HG03108 (cell line): ENCODE data around the gene CGAS.
"Not testable (repeated sequence)": the region's sequence is repeated elsewhere in the genome, so short reads cannot be mapped to it uniquely, and the experiment has no call there.

ENCODE experiments used
- ATAC-seq: cut with Tn5 transposase; IDR thresholded peaks from one replicate; pipeline ENCODE4 v1.9.1; 2021; ENCODE audit warnings: moderate library complexity; ENCODE audit not compliant: unreplicated experiment

Gene CGAS

GRCh38 chr6:73400656-73401055, 51.4 kb downstream of the CGAS start:
- ATAC-seq: no peak

- no peak for ATAC-seq
Measured at GRCh38 chr6:73395875-73396274, 56.2 kb downstream of the CGAS start.

GRCh38 chr6:73394577-73395354, 57.3 kb downstream of the CGAS start, which contains the start of gene DDX43:
DDX43 (plus strand) TSS chr6:73394828; CDS start chr6:73394906, 78 bp downstream.
- no peak for ATAC-seq

- no peak for ATAC-seq
Measured at GRCh38 chr6:73393278-73393677, 58.8 kb downstream of the CGAS start.

- ATAC-seq: not testable (repeated sequence)
Measured at GRCh38 chr6:73392188-73392587, 59.9 kb downstream of the CGAS start.

GRCh38 chr6:73391675-73392074, 60.4 kb downstream of the CGAS start:
- no peak for ATAC-seq

GRCh38 chr6:73389854-73390253, 62.2 kb downstream of the CGAS start:
- ATAC-seq: no peak

GRCh38 chr6:73388800-73389512, 63.1 kb downstream of the CGAS start:
- peak; percentile 66 for ATAC-seq

GRCh38 chr6:73388433-73388799, 63.7 kb downstream of the CGAS start:
- peak; percentile 19 for ATAC-seq

GRCh38 chr6:73382462-73383113, 69.5 kb downstream of the CGAS start:
- ATAC-seq: no peak

GRCh38 chr6:73381531-73381930, 70.6 kb downstream of the CGAS start:
- not testable (repeated sequence) for ATAC-seq

GRCh38 chr6:73377225-73377624, 74.9 kb downstream of the CGAS start:
- ATAC-seq: no peak

- ATAC-seq: no peak
Measured at GRCh38 chr6:73375216-73375615, 76.9 kb downstream of the CGAS start.
